IMR-90 (cell line): ENCODE results near the gene H2AZ1.
"Not testable (repeated sequence)": the region's sequence is repeated elsewhere in the genome, so short reads cannot be mapped to it uniquely, and the experiment has no call there.

Experiments
- CEBPB ChIP-seq: IDR thresholded peaks from 2 replicates; pipeline ENCODE4 v1.6.1; 2012; ENCODE audit warnings: low read depth, low read length, improper control_type of control experiment
- CHD1 ChIP-seq: IDR thresholded peaks from 2 replicates; pipeline ENCODE4 v1.6.1; 2012; ENCODE audit warnings: low read depth, low read length, improper control_type of control experiment
- CTCF ChIP-seq: conservative IDR thresholded peaks from 2 replicates; pipeline ENCODE4 v1.5.1; 2012; ENCODE audit warnings: mild to moderate bottlenecking, low read depth, low read length, improper control_type of control experiment
- ELK1 ChIP-seq: fragments of 150-350 bp; IDR thresholded peaks from 2 replicates; pipeline ENCODE4 v1.6.1; 2016; ENCODE audit warnings: low read depth, mild to moderate bottlenecking, low read length, moderate library complexity, borderline replicate concordance
- FOS ChIP-seq: fragments of 150-350 bp; IDR thresholded peaks from 2 replicates; pipeline ENCODE4 v1.6.1; 2016; ENCODE audit warnings: low read depth, low read length
- MAFK ChIP-seq: IDR thresholded peaks from 2 replicates; pipeline ENCODE4 v1.6.1; 2012; ENCODE audit warnings: low read depth, low read length, improper control_type of control experiment
- MAZ ChIP-seq: IDR thresholded peaks from 2 replicates; pipeline ENCODE4 v1.6.1; 2012; ENCODE audit warnings: low read depth, mild to moderate bottlenecking, low read length, improper control_type of control experiment, moderate library complexity, borderline replicate concordance
- MXI1 ChIP-seq: IDR thresholded peaks from 2 replicates; pipeline ENCODE4 v1.6.1; 2012; ENCODE audit warnings: low read depth, mild to moderate bottlenecking, low read length, moderate library complexity, borderline replicate concordance
- POLR2A ChIP-seq: IDR thresholded peaks from 2 replicates; pipeline ENCODE4 v1.6.1; 2012; ENCODE audit warnings: mild to moderate bottlenecking, low read depth, low read length
- RAD21 ChIP-seq: IDR thresholded peaks from 2 replicates; pipeline ENCODE4 v1.6.1; 2012; ENCODE audit warnings: low read length, improper control_type of control experiment
- RCOR1 ChIP-seq: IDR thresholded peaks from 2 replicates; pipeline ENCODE4 v1.6.1; 2012; ENCODE audit warnings: mild to moderate bottlenecking, low read length, improper control_type of control experiment; ENCODE audit not compliant: insufficient replicate concordance
- RFX5 ChIP-seq: IDR thresholded peaks from 2 replicates; pipeline ENCODE4 v1.8.0; 2012; ENCODE audit warnings: low read depth, mild to moderate bottlenecking, low read length, moderate library complexity
- SMC3 ChIP-seq: fragments of 150-350 bp; IDR thresholded peaks from 2 replicates; pipeline ENCODE4 v1.6.1; 2016; ENCODE audit warnings: low read depth, mild to moderate bottlenecking, antibody characterized with exemption, low read length, moderate library complexity
- USF2 ChIP-seq: fragments of 150-350 bp; IDR thresholded peaks from 2 replicates; pipeline ENCODE4 v1.6.1; 2017; ENCODE audit warnings: mild to moderate bottlenecking, antibody characterized with exemption, low read length, low read depth

GRCh38 chr4:99958207-99958606 lies 8.1 kb upstream of the H2AZ1 start:
- TF ChIP-seq ELK1, POLR2A, USF2, CTCF, MAFK, FOS, CHD1, MXI1, RFX5, MAZ, CEBPB, SMC3, RCOR1, RAD21: not testable (repeated sequence)
